ENCODE results near the gene MYO5B. TPM values are rescaled to one million over a fixed set of nuclear protein-coding genes. Genes with fewer than 3 reads are reported as not detected.
"Not testable (repeated sequence)": the region's sequence is repeated elsewhere in the genome, so short reads cannot be mapped to it uniquely, and the experiment has no call there.

The MYO5B gene
- total and polyA plus RNA-seq, 9 donors, result 0.83 to 3.3 (median 1.3) TPM

DNA sequence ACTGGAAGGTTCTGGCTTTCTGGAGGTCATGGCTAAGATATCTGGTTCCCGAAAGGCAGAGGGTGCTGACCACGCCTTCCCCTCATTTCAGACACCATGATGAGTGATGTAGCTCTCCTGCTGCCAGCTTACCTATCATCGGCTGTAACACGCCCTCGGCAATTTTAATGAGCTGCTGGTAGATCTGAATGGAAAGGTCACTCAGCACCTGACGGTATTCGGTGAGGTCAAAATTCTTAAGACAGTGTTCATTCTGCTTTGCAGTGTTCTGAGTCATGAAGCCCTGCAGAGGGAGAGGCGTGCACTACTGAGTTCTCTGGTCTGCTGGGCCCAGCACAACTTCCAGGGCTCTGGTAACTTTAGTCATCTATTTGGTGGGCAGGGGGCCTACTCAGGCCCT is 355.9 kb downstream of the MYO5B start:
- WGBS (ENCODE audit: insufficient coverage), result 85% methylated on average over 5 of the region's 8 CpGs
- no peaks in the 10 kb centered on the region for H3K9me3 ChIP-seq (replicated peaks; ENCODE audit: control insufficient read depth, low read depth, low read length)
- no peak for DNase-seq
- H3K4me1 ChIP-seq (ENCODE audit: control insufficient read depth, insufficient read depth, low read length), result peaks cover 25% of the 10 kb centered on the region
- no peaks in the 10 kb centered on the region for H3K27me3 ChIP-seq (ENCODE audit: control insufficient read depth, insufficient read depth, low read length)
- H3K4me3 ChIP-seq (ENCODE audit: low read length), result no peak overlapping the region
- H3K36me3 ChIP-seq (ENCODE audit: control insufficient read depth, insufficient read depth, low read length), result no peaks in the 10 kb centered on the region
- no peak overlapping the region for H3K27ac ChIP-seq (ENCODE audit: low read length)

DNA sequence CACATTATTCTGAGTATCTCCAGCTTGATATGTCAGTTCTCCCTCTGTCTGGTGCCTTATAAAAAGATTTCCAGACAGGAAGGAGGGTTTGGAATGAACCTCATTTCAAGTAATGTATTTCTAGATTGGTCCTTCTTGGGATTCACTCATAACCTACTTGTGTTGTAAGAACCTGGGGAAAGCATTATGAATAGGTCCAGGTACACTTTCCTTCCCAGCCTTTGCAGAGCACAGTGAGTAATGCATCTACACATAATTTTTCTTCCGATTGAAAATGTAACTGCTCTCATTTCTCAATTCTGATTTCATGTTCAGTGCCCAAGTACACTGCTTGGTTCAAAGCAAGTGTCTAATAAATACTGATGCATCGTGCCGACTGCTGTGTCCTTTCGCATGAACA is 356.6 kb downstream of the MYO5B start:
- Histone ChIP-seq H3K4me1 (ENCODE audit: control insufficient read depth, insufficient read depth, low read length) (peaks cover 19% of the 10 kb centered on the region), H3K4me3 (ENCODE audit: low read length) (no peak overlapping the region), H3K27me3 (ENCODE audit: control insufficient read depth, insufficient read depth, low read length) (no peaks in the 10 kb centered on the region), H3K9me3 (replicated peaks; ENCODE audit: control insufficient read depth, low read depth, low read length) (no peaks in the 10 kb centered on the region), H3K27ac (ENCODE audit: low read length) (no peak overlapping the region), H3K36me3 (ENCODE audit: control insufficient read depth, insufficient read depth, low read length) (no peaks in the 10 kb centered on the region)
- 83% methylated on average over 1 of the region's 4 CpGs for WGBS (ENCODE audit: insufficient coverage)
- DNase-seq, result no peak

DNA sequence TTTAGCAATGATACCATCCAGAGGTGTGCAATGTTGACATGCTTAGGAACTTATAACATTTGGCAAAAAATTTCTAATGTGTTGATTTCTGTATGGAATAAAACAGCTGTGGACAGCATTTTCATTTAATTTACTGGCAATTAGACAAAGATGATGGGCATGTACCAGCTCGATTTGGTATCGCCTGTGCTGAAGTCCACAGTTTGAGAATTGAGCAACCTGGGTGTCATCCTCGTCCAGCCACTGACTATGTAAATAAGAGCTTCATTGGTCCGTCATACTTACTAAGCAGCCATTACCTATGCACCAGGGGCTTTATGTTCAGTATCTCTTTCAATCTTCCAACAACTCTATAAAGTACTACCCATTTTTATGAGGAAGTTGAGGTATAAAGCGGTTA is 357.1 kb downstream of the MYO5B start:
- H3K9me3 ChIP-seq (replicated peaks; ENCODE audit: control insufficient read depth, low read depth, low read length), result no peaks in the 10 kb centered on the region
- peaks cover 14% of the 10 kb centered on the region for H3K4me1 ChIP-seq (ENCODE audit: control insufficient read depth, insufficient read depth, low read length)
- 96% methylated on average over 2 of the region's 5 CpGs for WGBS (ENCODE audit: insufficient coverage)
- DNase-seq, result no peak
- H3K36me3 ChIP-seq (ENCODE audit: control insufficient read depth, insufficient read depth, low read length), result no peaks in the 10 kb centered on the region
- no peak overlapping the region for H3K27ac ChIP-seq (ENCODE audit: low read length)
- no peaks in the 10 kb centered on the region for H3K27me3 ChIP-seq (ENCODE audit: control insufficient read depth, insufficient read depth, low read length)
- no peak overlapping the region for H3K4me3 ChIP-seq (ENCODE audit: low read length)

GRCh38 chr18:49837316-49837835 is 357.6 kb downstream of the MYO5B start:
- H3K27ac ChIP-seq (ENCODE audit: low read length); H3K4me3 ChIP-seq (ENCODE audit: low read length); H3K4me1 ChIP-seq (ENCODE audit: control insufficient read depth, insufficient read depth, low read length); H3K9me3 ChIP-seq (replicated peaks; ENCODE audit: control insufficient read depth, low read depth, low read length); H3K36me3 ChIP-seq (ENCODE audit: control insufficient read depth, insufficient read depth, low read length); H3K27me3 ChIP-seq (ENCODE audit: control insufficient read depth, insufficient read depth, low read length); DNase-seq: not testable (repeated sequence)
- WGBS (ENCODE audit: insufficient coverage), result 87% methylated on average over 3 of the region's 9 CpGs

DNA sequence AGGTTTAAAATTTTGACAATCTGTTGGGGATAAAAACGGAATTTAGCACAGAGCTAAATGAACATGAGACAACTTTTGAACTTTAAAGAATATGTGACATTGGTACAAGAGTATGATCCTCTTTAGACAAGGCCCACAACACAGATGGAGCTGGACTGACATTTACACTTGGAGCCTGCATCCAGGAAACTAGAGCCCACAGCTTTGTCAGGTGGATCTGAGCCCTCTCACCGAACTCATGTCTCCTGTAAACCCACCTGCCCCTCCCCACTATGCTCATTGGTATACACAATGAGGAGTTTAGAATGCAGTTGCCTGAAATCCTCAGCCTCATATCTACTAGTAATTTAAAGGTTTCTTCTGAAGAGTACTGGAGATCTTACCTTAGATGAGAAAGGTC is 359.5 kb downstream of the MYO5B start:
- Histone ChIP-seq H3K27me3 (ENCODE audit: control insufficient read depth, insufficient read depth, low read length) (no peaks in the 10 kb centered on the region), H3K36me3 (ENCODE audit: control insufficient read depth, insufficient read depth, low read length) (no peaks in the 10 kb centered on the region), H3K27ac (ENCODE audit: low read length) (no peak overlapping the region), H3K4me1 (ENCODE audit: control insufficient read depth, insufficient read depth, low read length) (no peaks in the 10 kb centered on the region), H3K4me3 (ENCODE audit: low read length) (no peak overlapping the region), H3K9me3 (replicated peaks; ENCODE audit: control insufficient read depth, low read depth, low read length) (peaks cover 2% of the 10 kb centered on the region)
- 80% methylated on average over 1 of the region's 2 CpGs for WGBS (ENCODE audit: insufficient coverage)
- no peak for DNase-seq

GRCh38 chr18:49834258-49834657 is 360.7 kb downstream of the MYO5B start:
- no peak for DNase-seq
- Histone ChIP-seq H3K27ac (ENCODE audit: low read length) (no peak overlapping the region), H3K9me3 (replicated peaks; ENCODE audit: control insufficient read depth, low read depth, low read length) (peaks cover 3% of the 10 kb centered on the region), H3K27me3 (ENCODE audit: control insufficient read depth, insufficient read depth, low read length) (no peaks in the 10 kb centered on the region), H3K4me1 (ENCODE audit: control insufficient read depth, insufficient read depth, low read length) (no peaks in the 10 kb centered on the region), H3K4me3 (ENCODE audit: low read length) (no peak overlapping the region), H3K36me3 (ENCODE audit: control insufficient read depth, insufficient read depth, low read length) (no peaks in the 10 kb centered on the region)
- WGBS (ENCODE audit: insufficient coverage), result 94% methylated on average over 3 of the region's 3 CpGs

GRCh38 chr18:49833814-49834213 is 361.1 kb downstream of the MYO5B start:
- WGBS (ENCODE audit: insufficient coverage), result 68% methylated on average over 2 of the region's 4 CpGs

DNA sequence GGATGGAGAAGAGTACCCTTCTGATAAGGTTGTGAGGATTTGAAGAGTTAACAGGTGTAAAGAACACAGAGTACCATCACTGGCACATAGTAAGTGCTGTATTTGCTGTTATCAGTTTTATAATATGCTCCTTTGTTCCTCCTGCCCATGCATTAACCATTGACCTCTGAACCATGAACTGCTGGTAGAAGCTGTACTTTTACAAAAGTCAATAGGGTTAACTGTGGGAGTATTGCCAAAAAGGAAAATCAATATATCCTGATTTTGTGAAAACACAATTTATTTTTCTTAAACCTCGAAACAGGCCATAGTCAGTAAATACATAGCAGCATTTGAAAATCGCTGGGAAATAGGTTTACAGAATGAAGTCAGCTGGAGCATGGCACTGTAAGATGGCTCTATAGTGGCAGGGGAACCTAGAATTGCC is 362.7 kb downstream of the MYO5B start:
- no CpG with 5 or more reads among the region's 2 CpGs for WGBS (ENCODE audit: insufficient coverage)
- peaks cover 11% of the 10 kb centered on the region for H3K9me3 ChIP-seq (replicated peaks; ENCODE audit: control insufficient read depth, low read depth, low read length)
- no peaks in the 10 kb centered on the region for H3K36me3 ChIP-seq (ENCODE audit: control insufficient read depth, insufficient read depth, low read length)
- H3K27me3 ChIP-seq (ENCODE audit: control insufficient read depth, insufficient read depth, low read length), result no peaks in the 10 kb centered on the region
- H3K27ac ChIP-seq (ENCODE audit: low read length), result no peak overlapping the region
- no peak for DNase-seq
- H3K4me3 ChIP-seq (ENCODE audit: low read length), result no peak overlapping the region
- no peaks in the 10 kb centered on the region for H3K4me1 ChIP-seq (ENCODE audit: control insufficient read depth, insufficient read depth, low read length)

More at GRCh38 chr18:49833814-49834213, 361.1 kb downstream of the MYO5B start:
- no peak overlapping the region for H3K27ac ChIP-seq (ENCODE audit: low read length)
- H3K4me3 ChIP-seq (ENCODE audit: low read length), result no peak overlapping the region
- DNase-seq, result no peak
- no peaks in the 10 kb centered on the region for H3K36me3 ChIP-seq (ENCODE audit: control insufficient read depth, insufficient read depth, low read length)
- no peaks in the 10 kb centered on the region for H3K4me1 ChIP-seq (ENCODE audit: control insufficient read depth, insufficient read depth, low read length)
- peaks cover 3% of the 10 kb centered on the region for H3K9me3 ChIP-seq (replicated peaks; ENCODE audit: control insufficient read depth, low read depth, low read length)
- H3K27me3 ChIP-seq (ENCODE audit: control insufficient read depth, insufficient read depth, low read length), result no peaks in the 10 kb centered on the region

GRCh38 chr18:49827996-49828395 is 367.0 kb downstream of the MYO5B start:
- no peak for DNase-seq
- H3K27me3 ChIP-seq (ENCODE audit: control insufficient read depth, insufficient read depth, low read length), result no peaks in the 10 kb centered on the region
- H3K4me1 ChIP-seq (ENCODE audit: control insufficient read depth, insufficient read depth, low read length), result no peaks in the 10 kb centered on the region
- no peaks in the 10 kb centered on the region for H3K36me3 ChIP-seq (ENCODE audit: control insufficient read depth, insufficient read depth, low read length)
- WGBS (ENCODE audit: insufficient coverage), result no CpG with 5 or more reads among the region's 1 CpG
- peaks cover 22% of the 10 kb centered on the region for H3K9me3 ChIP-seq (replicated peaks; ENCODE audit: control insufficient read depth, low read depth, low read length)
- H3K27ac ChIP-seq (ENCODE audit: low read length), result no peak overlapping the region
- no peak overlapping the region for H3K4me3 ChIP-seq (ENCODE audit: low read length)

DNA sequence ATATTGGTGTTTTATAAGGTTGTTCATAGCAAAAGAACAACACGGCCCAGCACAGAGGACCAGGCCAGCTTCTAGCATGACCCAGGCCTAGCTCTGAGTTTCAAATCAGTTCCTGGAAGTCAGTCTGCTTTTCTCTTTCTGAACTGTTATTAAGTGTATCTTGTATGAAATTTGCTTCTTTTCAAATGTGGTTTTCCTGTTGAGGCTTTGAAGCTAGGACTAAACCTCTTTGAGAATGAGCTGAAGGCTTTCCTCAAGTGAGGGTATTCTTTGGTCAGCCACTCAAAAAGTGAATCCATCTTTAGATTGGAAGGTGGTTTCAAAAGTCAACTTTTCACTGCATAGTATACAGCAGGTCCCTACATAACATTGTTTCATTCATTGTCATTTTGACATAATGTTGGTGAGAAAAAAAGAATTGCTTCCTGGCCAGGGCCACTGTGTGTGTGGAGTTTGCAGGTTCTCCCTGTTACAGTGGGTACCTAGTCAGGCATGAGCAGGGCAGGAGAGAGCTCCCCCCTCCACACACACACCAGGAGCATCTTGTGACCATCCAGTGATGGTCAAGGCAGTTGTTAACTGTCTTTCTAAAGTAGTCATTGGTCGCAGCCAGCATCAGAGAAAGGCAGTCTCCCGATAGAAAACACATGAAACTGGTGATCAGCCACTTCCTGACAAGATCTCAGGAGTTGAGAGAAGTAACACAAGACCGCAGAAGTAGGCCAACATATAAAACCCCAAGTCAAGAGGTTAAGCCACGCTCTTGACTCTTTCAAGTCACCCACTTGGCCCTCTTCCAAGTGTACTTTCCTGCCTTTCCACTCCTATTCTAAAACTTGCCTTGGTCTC is 374.9 kb downstream of the MYO5B start:
- Histone ChIP-seq H3K27ac (ENCODE audit: low read length) (no peak overlapping the region), H3K36me3 (ENCODE audit: control insufficient read depth, insufficient read depth, low read length) (no peaks in the 10 kb centered on the region), H3K9me3 (replicated peaks; ENCODE audit: control insufficient read depth, low read depth, low read length) (peaks cover 3% of the 10 kb centered on the region), H3K4me1 (ENCODE audit: control insufficient read depth, insufficient read depth, low read length) (no peaks in the 10 kb centered on the region), H3K27me3 (ENCODE audit: control insufficient read depth, insufficient read depth, low read length) (no peaks in the 10 kb centered on the region), H3K4me3 (ENCODE audit: low read length) (no peak overlapping the region)
- DNase-seq, result no peak
- 81% methylated on average over 5 of the region's 5 CpGs for WGBS (ENCODE audit: insufficient coverage)

All from muscle of leg (tissue), 11 donors.